Left lung (tissue), 10 donors: ENCODE results near the gene PTOV1. TPM values are rescaled to one million over a fixed set of nuclear protein-coding genes. Genes with fewer than 3 reads are reported as not detected.

Experiments used
- ATAC-seq: fragments of 200-7000 bp; cut with Tn5 transposase; one replicate; pipeline ENCODE4 v1.9.1; 2020; ENCODE audit warnings: moderate library complexity
- DNase-seq, 4 donors: peaks; one replicate each; pipeline ENCODE4 v3.0.0-alpha.2; 2013 to 2020
- H3K27ac ChIP-seq, 2 donors: fragments of 200-600 bp; sonication (generic) in 1 of 2; one replicate each; pipeline versions ENCODE4 v1.5.0 to v1.8.0; 2020 to 2021
- H3K27me3 ChIP-seq, 2 donors: fragments of 200-600 bp; sonication (generic) in 1 of 2; one replicate each; pipeline versions ENCODE4 v1.5.0 to v1.8.0; 2020 to 2021
- H3K36me3 ChIP-seq, 2 donors: fragments of 200-600 bp; sonication (generic) in 1 of 2; one replicate each; pipeline versions ENCODE4 v1.5.0 to v1.8.0; 2020 to 2021
- H3K4me1 ChIP-seq, 2 donors: fragments of 200-600 bp; one replicate each; pipeline ENCODE4 v1.8.0; 2021
- H3K4me3 ChIP-seq, 2 donors: fragments of 200-600 bp; sonication (generic) in 1 of 2; one replicate each; pipeline versions ENCODE4 v1.5.0 to v1.8.0; 2020 to 2021; ENCODE audit warnings: mild to moderate bottlenecking in 1 of 2
- H3K9me3 ChIP-seq, 2 donors: fragments of 200-600 bp; sonication (generic) in 1 of 2; one replicate each; pipeline versions ENCODE4 v1.5.0 to v1.8.0; 2020 to 2021
- intact Hi-C, 2 donors: fragments of 100-400 bp; cut with DNase I; formaldehyde crosslinking; loops; one replicate each; pipeline versions ENCODE4 v1.11.2 to v1.14.2; 2022
- polyA plus RNA-seq, 6 donors: library from polyadenylated mRNA; unstranded; fragments of 120-200 nt; gene quantifications; one replicate each; pipeline ENCODE4 v1.2.1, GENCODE V29; 2013; ENCODE audit not compliant: insufficient read length in 6 of 6
- total RNA-seq, 2 donors: library from RNA; stranded (reverse); fragmentation: NEBNext Ultra II Directional; extraction: Animal tissue kit (Norgen Biotek cat#: 25700); gene quantifications; one replicate each; pipeline ENCODE4 v1.2.1, GENCODE V29; 2021
- TF ChIP-seq, protein P1 (sequence below), 2 donors: fragments of 200-600 bp; sonication (generic) in 1 of 2; IDR thresholded peaks; one replicate each; pipeline versions ENCODE4 v1.5.0 to v1.8.0; 2021; ENCODE audit warnings: antibody characterized with exemption in 2 of 2
- donor health status: DM: no; HTN: yes; CAD: no.
- donor health status: DM: no; HTN: no; CAD: no.

Gene PTOV1
- total and polyA plus RNA-seq, 8 donors, result 96.0 to 320 (median 275) TPM

DNA sequence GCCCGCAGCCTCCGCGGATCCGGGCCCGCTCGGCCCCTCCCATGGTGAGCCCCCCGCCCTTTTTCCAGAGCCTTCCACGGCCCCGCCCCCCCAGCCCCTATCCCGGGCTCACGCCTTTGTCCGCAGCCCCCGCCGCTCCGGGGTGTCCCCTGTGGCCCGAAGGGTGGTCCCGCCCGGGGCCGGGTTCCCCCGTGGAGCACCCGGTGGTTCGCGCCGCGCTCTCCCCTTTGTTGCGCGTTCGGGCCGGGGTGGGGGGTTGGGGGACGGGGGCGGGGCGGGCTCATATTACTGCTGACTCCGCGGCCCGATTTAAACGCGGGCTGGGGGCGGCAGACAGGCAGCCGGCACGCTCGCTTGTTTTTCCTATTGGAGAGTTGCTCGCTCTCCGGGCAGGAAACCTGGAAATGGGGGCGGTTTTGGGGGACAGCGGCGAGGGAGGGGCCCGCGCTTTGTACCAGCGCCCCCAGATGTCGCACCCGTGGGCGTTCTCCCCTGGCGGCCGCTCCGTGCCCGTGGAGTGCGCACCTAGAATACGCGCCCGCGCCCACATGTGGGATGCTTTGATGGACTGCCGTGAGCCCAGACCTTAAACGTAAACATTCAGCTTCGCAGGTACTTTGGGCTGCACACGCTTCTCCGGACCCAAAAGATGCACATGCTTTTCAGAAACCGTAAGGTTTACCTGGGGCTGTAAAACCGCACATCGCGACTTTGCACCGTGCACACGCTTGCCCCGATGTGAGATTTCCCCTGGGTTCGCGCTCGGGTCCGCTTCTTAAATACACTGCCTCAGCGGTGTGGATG lies 699 bp downstream of the PTOV1 start:
- Histone ChIP-seq H3K27ac (peak overlapping the region; percentile 99 to 100), H3K36me3 (peaks cover 0 to 24% of the 10 kb centered on the region in 2 donors), H3K4me1 (peaks cover 22 to 50% of the 10 kb centered on the region in 2 donors), H3K9me3 (no peaks in the 10 kb centered on the region), H3K4me3 (peak overlapping the region; percentile 71 to 83), H3K27me3 (peaks cover 0 to 9% of the 10 kb centered on the region in 2 donors)
- ATAC-seq (peak; percentile 2), DNase-seq (peak in 3 of 4 donors; percentile 55 to 83 (median 64))
- intact Hi-C loops, result no loop called here
- TF ChIP-seq, protein P1, sequence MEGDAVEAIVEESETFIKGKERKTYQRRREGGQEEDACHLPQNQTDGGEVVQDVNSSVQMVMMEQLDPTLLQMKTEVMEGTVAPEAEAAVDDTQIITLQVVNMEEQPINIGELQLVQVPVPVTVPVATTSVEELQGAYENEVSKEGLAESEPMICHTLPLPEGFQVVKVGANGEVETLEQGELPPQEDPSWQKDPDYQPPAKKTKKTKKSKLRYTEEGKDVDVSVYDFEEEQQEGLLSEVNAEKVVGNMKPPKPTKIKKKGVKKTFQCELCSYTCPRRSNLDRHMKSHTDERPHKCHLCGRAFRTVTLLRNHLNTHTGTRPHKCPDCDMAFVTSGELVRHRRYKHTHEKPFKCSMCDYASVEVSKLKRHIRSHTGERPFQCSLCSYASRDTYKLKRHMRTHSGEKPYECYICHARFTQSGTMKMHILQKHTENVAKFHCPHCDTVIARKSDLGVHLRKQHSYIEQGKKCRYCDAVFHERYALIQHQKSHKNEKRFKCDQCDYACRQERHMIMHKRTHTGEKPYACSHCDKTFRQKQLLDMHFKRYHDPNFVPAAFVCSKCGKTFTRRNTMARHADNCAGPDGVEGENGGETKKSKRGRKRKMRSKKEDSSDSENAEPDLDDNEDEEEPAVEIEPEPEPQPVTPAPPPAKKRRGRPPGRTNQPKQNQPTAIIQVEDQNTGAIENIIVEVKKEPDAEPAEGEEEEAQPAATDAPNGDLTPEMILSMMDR (IDR thresholded peaks at IDR 0.05), result no peak

DNA sequence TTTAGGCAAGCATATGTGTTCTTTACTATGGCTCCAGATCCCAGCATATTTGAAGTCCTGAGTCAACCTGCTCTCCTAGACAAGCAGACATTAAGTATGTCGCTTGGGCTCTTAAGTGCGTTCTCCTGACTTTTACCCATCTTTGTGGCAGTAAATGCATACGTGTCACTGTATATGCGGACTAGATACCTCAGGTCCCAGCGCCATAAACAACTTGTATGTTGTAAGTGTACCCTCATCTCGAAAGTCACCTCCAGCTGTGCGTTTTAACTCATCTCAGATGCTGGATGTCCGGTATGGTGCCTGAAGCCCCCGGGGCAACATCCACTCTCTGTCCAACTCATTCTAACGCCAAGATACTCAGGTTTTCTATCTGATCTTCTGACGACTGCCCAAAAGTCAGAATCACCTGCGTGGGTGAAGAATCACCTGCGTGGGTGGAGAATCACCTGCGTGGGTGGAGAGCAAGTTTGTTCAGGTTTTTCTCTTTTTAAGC lies 1.7 kb downstream of the PTOV1 start:
- H3K27ac ChIP-seq, result no peak overlapping the region
- ATAC-seq (no peak), DNase-seq (no peak)
- H3K36me3 ChIP-seq, result peaks cover 0 to 34% of the 10 kb centered on the region in 2 donors
- H3K4me3 ChIP-seq, result peak overlapping the region in 1 of 2 donors; percentile 83
- TF ChIP-seq, protein P1 (IDR thresholded peaks at IDR 0.05), result no peak
- peaks cover 22 to 49% of the 10 kb centered on the region in 2 donors for H3K4me1 ChIP-seq
- intact Hi-C loops, result no loop called here
- peaks cover 0 to 9% of the 10 kb centered on the region in 2 donors for H3K27me3 ChIP-seq
- no peaks in the 10 kb centered on the region for H3K9me3 ChIP-seq

GRCh38 chr19:49853852-49854377 lies 3.0 kb downstream of the PTOV1 start:
- Histone ChIP-seq H3K36me3 (peaks cover 0 to 47% of the 10 kb centered on the region in 2 donors), H3K4me1 (peaks cover 16 to 37% of the 10 kb centered on the region in 2 donors), H3K27me3 (peaks cover 0 to 9% of the 10 kb centered on the region in 2 donors), H3K4me3 (no peak overlapping the region), H3K9me3 (no peaks in the 10 kb centered on the region), H3K27ac (no peak overlapping the region)
- DNase-seq (peak in 1 of 4 donors; percentile 71), ATAC-seq (no peak)
- TF ChIP-seq, protein P1 (IDR thresholded peaks at IDR 0.05), result no peak
- intact Hi-C loops, result no loop called here

- peaks cover 16 to 30% of the 10 kb centered on the region in 2 donors for H3K4me1 ChIP-seq
- peaks cover 0 to 54% of the 10 kb centered on the region in 2 donors for H3K36me3 ChIP-seq
- ATAC-seq (no peak), DNase-seq (peak in 1 of 4 donors; percentile 80)
- intact Hi-C loops, result no loop called here
- TF ChIP-seq, protein P1 (IDR thresholded peaks at IDR 0.05), result no peak
- no peak overlapping the region for H3K4me3 ChIP-seq
- no peaks in the 10 kb centered on the region for H3K9me3 ChIP-seq
- H3K27ac ChIP-seq, result no peak overlapping the region
- peaks cover 0 to 9% of the 10 kb centered on the region in 2 donors for H3K27me3 ChIP-seq
Measured at GRCh38 chr19:49854378-49855263, 3.7 kb downstream of the PTOV1 start.
